Measurements from ENCODE around the gene CPT1A. TPM values are rescaled to one million over a fixed set of nuclear protein-coding genes. Genes with fewer than 3 reads are reported as not detected.

Gene CPT1A
- total RNA-seq, 1 donor from 2014 or later, result 36.1 TPM

DNA sequence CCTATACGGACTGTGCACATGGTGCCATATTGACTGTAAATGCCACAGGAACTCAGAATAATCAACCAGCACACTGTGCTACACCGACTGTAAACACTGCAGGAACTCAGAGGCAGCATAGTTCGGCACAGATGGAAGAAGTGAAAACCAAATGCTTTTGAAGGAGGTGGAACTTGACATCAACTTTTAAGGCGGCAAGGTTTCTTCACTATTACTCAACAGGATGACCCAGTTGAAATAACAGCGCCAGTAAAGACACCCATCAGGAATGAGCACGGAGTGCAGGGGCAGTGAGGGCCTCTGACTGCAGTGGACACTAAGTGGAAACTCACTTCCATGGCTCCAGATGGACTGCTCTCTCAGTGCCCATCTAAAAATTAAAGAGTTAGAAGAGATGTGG, 106.1 kb downstream of the CPT1A start:
- TF ChIP-seq, protein P1, sequence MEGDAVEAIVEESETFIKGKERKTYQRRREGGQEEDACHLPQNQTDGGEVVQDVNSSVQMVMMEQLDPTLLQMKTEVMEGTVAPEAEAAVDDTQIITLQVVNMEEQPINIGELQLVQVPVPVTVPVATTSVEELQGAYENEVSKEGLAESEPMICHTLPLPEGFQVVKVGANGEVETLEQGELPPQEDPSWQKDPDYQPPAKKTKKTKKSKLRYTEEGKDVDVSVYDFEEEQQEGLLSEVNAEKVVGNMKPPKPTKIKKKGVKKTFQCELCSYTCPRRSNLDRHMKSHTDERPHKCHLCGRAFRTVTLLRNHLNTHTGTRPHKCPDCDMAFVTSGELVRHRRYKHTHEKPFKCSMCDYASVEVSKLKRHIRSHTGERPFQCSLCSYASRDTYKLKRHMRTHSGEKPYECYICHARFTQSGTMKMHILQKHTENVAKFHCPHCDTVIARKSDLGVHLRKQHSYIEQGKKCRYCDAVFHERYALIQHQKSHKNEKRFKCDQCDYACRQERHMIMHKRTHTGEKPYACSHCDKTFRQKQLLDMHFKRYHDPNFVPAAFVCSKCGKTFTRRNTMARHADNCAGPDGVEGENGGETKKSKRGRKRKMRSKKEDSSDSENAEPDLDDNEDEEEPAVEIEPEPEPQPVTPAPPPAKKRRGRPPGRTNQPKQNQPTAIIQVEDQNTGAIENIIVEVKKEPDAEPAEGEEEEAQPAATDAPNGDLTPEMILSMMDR (conservative IDR thresholded peaks at IDR 0.05), result no peak

DNA sequence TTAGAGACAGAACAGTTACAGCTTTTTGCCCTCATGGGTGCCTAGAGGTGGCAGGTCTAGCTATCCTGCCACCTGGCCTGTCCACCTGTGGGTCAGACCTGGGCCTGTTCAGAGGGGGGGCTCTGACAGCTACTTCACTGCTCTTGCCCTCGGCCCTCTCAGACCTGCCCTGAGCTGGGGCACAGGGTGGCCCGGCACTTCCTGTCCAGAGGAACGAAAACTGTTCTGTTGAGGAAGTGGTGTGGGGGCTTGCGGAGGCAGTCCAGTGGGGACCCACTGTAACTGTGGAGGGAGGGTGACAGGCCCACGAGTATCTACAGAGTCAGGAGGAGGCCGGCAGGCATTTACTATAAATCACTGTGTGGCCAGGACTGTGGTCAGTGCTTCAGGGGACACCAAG, 106.6 kb downstream of the CPT1A start:
- no peaks in the 10 kb centered on the region for H3K4me1 Mint-ChIP-seq (ENCODE audit: unreplicated experiment)
- H3K27ac Mint-ChIP-seq, result no peak overlapping the region
- peaks cover 4% of the 10 kb centered on the region for H3K27me3 Mint-ChIP-seq
- TF ChIP-seq, protein P1 (conservative IDR thresholded peaks at IDR 0.05), result no peak
- no peak overlapping the region for H3K4me3 Mint-ChIP-seq
- DNase-seq (ENCODE audit: extremely low spot score, unreplicated experiment), result no peak
- H3K9me3 Mint-ChIP-seq, result no peaks in the 10 kb centered on the region
- no peaks in the 10 kb centered on the region for H3K36me3 Mint-ChIP-seq

More for the DNA sequence above, 106.1 kb downstream of the CPT1A start:
- Mint-ChIP-seq H3K36me3 (no peaks in the 10 kb centered on the region), H3K4me3 (no peak overlapping the region), H3K4me1 (ENCODE audit: unreplicated experiment) (no peaks in the 10 kb centered on the region), H3K9me3 (no peaks in the 10 kb centered on the region), H3K27me3 (peaks cover 4% of the 10 kb centered on the region), H3K27ac (no peak overlapping the region)
- DNase-seq (ENCODE audit: extremely low spot score, unreplicated experiment), result no peak

DNA sequence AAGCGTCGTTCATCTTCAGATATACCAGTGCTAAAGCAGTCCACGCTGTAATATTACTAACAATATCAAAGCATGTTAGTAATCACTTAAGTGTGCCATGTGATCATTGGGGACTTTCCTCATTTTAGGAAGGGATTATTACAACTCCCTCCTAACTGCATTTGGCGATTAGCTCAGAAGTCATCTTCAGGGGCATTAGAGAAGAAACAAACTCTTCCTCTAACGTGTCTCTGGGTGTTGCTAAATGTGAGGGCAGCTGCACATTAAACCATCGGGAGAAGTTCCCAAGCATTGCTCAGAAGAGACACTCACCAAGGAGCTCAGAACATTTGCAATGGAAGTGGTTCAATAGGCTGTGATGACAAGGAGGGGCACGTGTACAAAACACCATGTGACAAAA, 107.6 kb downstream of the CPT1A start:
- Mint-ChIP-seq H3K9me3 (no peaks in the 10 kb centered on the region), H3K4me1 (ENCODE audit: unreplicated experiment) (no peaks in the 10 kb centered on the region), H3K27me3 (peaks cover 4% of the 10 kb centered on the region), H3K27ac (no peak overlapping the region), H3K4me3 (no peak overlapping the region), H3K36me3 (no peaks in the 10 kb centered on the region)
- TF ChIP-seq, protein P1 (conservative IDR thresholded peaks at IDR 0.05), result no peak
- no peak for DNase-seq (ENCODE audit: extremely low spot score, unreplicated experiment)

DNA sequence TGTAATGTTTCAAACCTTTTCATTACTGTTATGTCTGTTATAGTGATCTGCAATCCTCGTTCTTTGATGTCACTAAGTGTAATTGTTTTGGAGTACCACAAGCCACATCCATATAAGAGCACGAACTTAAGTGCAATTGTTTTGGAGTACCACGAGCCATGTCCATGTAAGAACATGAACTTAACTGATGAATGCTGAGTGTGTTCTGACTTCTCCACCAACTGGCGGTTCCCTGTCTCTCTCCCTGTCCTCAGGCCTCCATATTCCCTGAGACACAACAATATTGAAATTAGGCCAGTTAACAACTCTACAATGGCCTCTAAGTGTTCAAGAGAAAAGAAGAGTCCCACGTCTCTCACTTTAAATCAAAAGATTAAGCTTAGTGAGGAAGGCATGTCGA, 113.9 kb downstream of the CPT1A start:
- Mint-ChIP-seq H3K27me3 (peaks cover 7% of the 10 kb centered on the region), H3K36me3 (no peaks in the 10 kb centered on the region), H3K27ac (no peak overlapping the region), H3K9me3 (no peaks in the 10 kb centered on the region), H3K4me1 (ENCODE audit: unreplicated experiment) (no peaks in the 10 kb centered on the region), H3K4me3 (no peak overlapping the region)
- TF ChIP-seq, protein P1 (conservative IDR thresholded peaks at IDR 0.05), result no peak
- no peak for DNase-seq (ENCODE audit: extremely low spot score, unreplicated experiment)

DNA sequence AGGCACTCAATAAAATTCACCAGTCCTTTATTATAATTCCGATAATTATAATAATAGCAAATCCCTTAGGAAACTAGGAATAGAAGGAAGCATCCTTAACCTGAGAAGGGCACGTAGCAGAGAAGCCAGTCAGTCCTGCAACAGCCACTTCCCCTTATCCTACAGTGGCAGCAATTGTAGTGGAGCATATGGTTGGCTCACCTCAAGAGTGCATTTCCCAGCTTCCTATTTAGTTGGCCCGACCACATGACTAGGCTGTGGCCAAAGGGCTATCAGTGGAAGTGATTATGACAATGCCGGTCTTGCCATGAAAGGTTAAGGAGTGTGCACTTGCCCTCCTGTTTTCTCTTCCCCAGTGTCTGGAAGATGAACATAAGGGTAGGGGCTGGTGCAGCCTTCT, 117.4 kb downstream of the CPT1A start:
- TF ChIP-seq, protein P1 (conservative IDR thresholded peaks at IDR 0.05), result no peak
- Mint-ChIP-seq H3K4me1 (ENCODE audit: unreplicated experiment) (no peaks in the 10 kb centered on the region), H3K9me3 (peaks cover 12% of the 10 kb centered on the region), H3K36me3 (no peaks in the 10 kb centered on the region), H3K4me3 (no peak overlapping the region), H3K27me3 (peaks cover 4% of the 10 kb centered on the region), H3K27ac (no peak overlapping the region)
- DNase-seq (ENCODE audit: extremely low spot score, unreplicated experiment), result no peak

DNA sequence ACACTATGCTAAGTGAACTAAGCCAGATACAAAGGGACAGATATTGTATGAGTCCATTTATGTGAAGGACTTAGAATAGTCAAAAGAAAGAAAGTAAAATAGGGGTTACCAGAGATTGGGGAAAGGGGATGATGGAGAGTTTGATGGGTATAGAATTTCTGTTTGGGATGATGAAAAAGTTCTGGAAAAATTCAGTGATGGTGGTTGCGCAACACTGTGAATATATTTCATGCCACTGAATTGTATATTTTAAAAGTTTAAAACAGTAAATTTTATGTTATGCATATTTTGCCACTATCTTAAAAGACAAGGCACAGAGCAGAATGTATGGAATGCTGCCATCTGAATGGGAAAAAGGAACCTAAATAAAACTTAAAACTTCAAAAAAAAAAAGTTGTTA, 119.6 kb downstream of the CPT1A start:
- no peak for DNase-seq (ENCODE audit: extremely low spot score, unreplicated experiment)
- Mint-ChIP-seq H3K27me3 (peaks cover 8% of the 10 kb centered on the region), H3K4me1 (ENCODE audit: unreplicated experiment) (no peaks in the 10 kb centered on the region), H3K9me3 (peaks cover 17% of the 10 kb centered on the region), H3K4me3 (no peak overlapping the region), H3K36me3 (no peaks in the 10 kb centered on the region), H3K27ac (no peak overlapping the region)
- TF ChIP-seq, protein P1 (conservative IDR thresholded peaks at IDR 0.05), result no peak
